Muscle of leg (tissue), 11 donors: Measurements from ENCODE around the gene ATP5PO. TPM values are rescaled to one million over a fixed set of nuclear protein-coding genes. Genes with fewer than 3 reads are reported as not detected.
"Not testable (repeated sequence)": the region's sequence is repeated elsewhere in the genome, so short reads cannot be mapped to it uniquely, and the experiment has no call there.

Source experiments
- DNase-seq: peaks from one replicate; pipeline ENCODE4 v3.0.0; 2013
- H3K27ac ChIP-seq: one replicate; pipeline ENCODE4 v1.5.1; 2013; ENCODE audit warnings: mild to moderate bottlenecking, low read length, control low read depth
- H3K27me3 ChIP-seq: one replicate; pipeline ENCODE4 v1.6.1; 2013; ENCODE audit warnings: low read length; ENCODE audit not compliant: control insufficient read depth, insufficient read depth
- H3K36me3 ChIP-seq: one replicate; pipeline ENCODE4 v1.6.1; 2013; ENCODE audit warnings: low read length; ENCODE audit not compliant: control insufficient read depth, insufficient read depth
- H3K4me1 ChIP-seq: one replicate; pipeline ENCODE4 v1.6.1; 2013; ENCODE audit warnings: low read length; ENCODE audit not compliant: control insufficient read depth, insufficient read depth
- H3K4me3 ChIP-seq: one replicate; pipeline ENCODE4 v1.5.1; 2013; ENCODE audit warnings: low read length, control low read depth
- H3K9me3 ChIP-seq: replicated peaks from 2 replicates; pipeline ENCODE4 v1.6.1; 2013; ENCODE audit warnings: low read depth, low read length; ENCODE audit not compliant: control insufficient read depth
- WGBS: methylation state at CpG from one replicate; pipeline ENCODE4 v1.1.5; 2013; ENCODE audit warnings: missing lambda C conversion rate; ENCODE audit not compliant: insufficient coverage; 5-methylcytosine and 5-hydroxymethylcytosine counted together
- polyA plus RNA-seq, 8 donors: library from polyadenylated mRNA; unstranded; fragments of 120-200 nt; gene quantifications; one replicate each; pipeline versions ENCODE4 v1.2.1 to v1.2.3, GENCODE V29; 2013; ENCODE audit warnings: inconsistent platforms in 1 of 8, low replicate concordance in 1 of 8; ENCODE audit not compliant: insufficient read length in 8 of 8, insufficient read depth in 1 of 8
- total RNA-seq: library from RNA; stranded (reverse); fragments of 120-200 nt; gene quantifications from one replicate; pipeline ENCODE4 v1.2.4, GENCODE V29; 2013

Gene ATP5PO
- total and polyA plus RNA-seq, 9 donors: 224 to 338 (median 293) TPM

- no peaks in the 10 kb centered on the region for H3K9me3 ChIP-seq
- H3K4me3 ChIP-seq: peak overlapping the region; percentile 24
- peaks cover 4% of the 10 kb centered on the region for H3K4me1 ChIP-seq
- H3K36me3 ChIP-seq: no peaks in the 10 kb centered on the region
- peak; percentile 48 for DNase-seq
- WGBS: 68% methylated on average over 6 of the region's 10 CpGs
- no peaks in the 10 kb centered on the region for H3K27me3 ChIP-seq
- peak overlapping the region; percentile 25 for H3K27ac ChIP-seq
Observed at GRCh38 chr21:33931799-33932390, 16.3 kb upstream of the ATP5PO start.

GRCh38 chr21:33931052-33931798 lies 15.6 kb upstream of the ATP5PO start:
- H3K27ac ChIP-seq: peak overlapping the region; percentile 25
- not testable (repeated sequence) for H3K36me3 ChIP-seq, H3K9me3 ChIP-seq, H3K4me1 ChIP-seq, H3K27me3 ChIP-seq, DNase-seq
- WGBS: 80% methylated on average over 1 of the region's 34 CpGs
- H3K4me3 ChIP-seq: peak overlapping the region; percentile 24

GRCh38 chr21:33926248-33926647 lies 10.6 kb upstream of the ATP5PO start:
- not testable (repeated sequence) for H3K36me3 ChIP-seq, DNase-seq, H3K9me3 ChIP-seq, H3K4me3 ChIP-seq, H3K27ac ChIP-seq, H3K4me1 ChIP-seq, H3K27me3 ChIP-seq
- WGBS: no CpG with 5 or more reads among the region's 2 CpGs

GRCh38 chr21:33924766-33925100 lies 9.1 kb upstream of the ATP5PO start:
- Histone ChIP-seq H3K9me3 (no peaks in the 10 kb centered on the region), H3K27ac (no peak overlapping the region), H3K36me3 (no peaks in the 10 kb centered on the region), H3K27me3 (no peaks in the 10 kb centered on the region), H3K4me1 (peaks cover 5% of the 10 kb centered on the region), H3K4me3 (no peak overlapping the region)
- no peak for DNase-seq
- WGBS: 50% methylated on average over 1 of the region's 3 CpGs

- no peaks in the 10 kb centered on the region for H3K36me3 ChIP-seq
- peaks cover 5% of the 10 kb centered on the region for H3K4me1 ChIP-seq
- no peak overlapping the region for H3K27ac ChIP-seq
- H3K27me3 ChIP-seq: no peaks in the 10 kb centered on the region
- peak; percentile 88 for DNase-seq
- no peak overlapping the region for H3K4me3 ChIP-seq
- no peaks in the 10 kb centered on the region for H3K9me3 ChIP-seq
- 30% methylated on average over 6 of the region's 13 CpGs for WGBS
Observed at GRCh38 chr21:33924079-33924765, 8.6 kb upstream of the ATP5PO start.

GRCh38 chr21:33917421-33917820 lies 1.8 kb upstream of the ATP5PO start:
- WGBS: no CpG with 5 or more reads among the region's 4 CpGs
- Histone ChIP-seq H3K9me3 (no peaks in the 10 kb centered on the region), H3K36me3 (peaks cover 13% of the 10 kb centered on the region), H3K4me3 (no peak overlapping the region), H3K27me3 (no peaks in the 10 kb centered on the region), H3K4me1 (peaks cover 12% of the 10 kb centered on the region), H3K27ac (no peak overlapping the region)
- DNase-seq: no peak

GRCh38 chr21:33916200-33916567 lies 580 bp upstream of the ATP5PO start:
- Histone ChIP-seq H3K36me3 (peaks cover 19% of the 10 kb centered on the region), H3K27me3 (no peaks in the 10 kb centered on the region), H3K4me1 (peaks cover 12% of the 10 kb centered on the region), H3K4me3 (peak overlapping the region; percentile 99), H3K9me3 (no peaks in the 10 kb centered on the region), H3K27ac (peak overlapping the region; percentile 74)
- no peak for DNase-seq
- WGBS: 84% methylated on average over 3 of the region's 5 CpGs

- H3K4me3 ChIP-seq: no peak overlapping the region
- H3K36me3 ChIP-seq: peaks cover 34% of the 10 kb centered on the region
- no peak overlapping the region for H3K27ac ChIP-seq
- DNase-seq: no peak
- WGBS: 96% methylated on average over 4 of the region's 5 CpGs
- H3K4me1 ChIP-seq: peaks cover 12% of the 10 kb centered on the region
- H3K9me3 ChIP-seq: no peaks in the 10 kb centered on the region
- no peaks in the 10 kb centered on the region for H3K27me3 ChIP-seq
Observed at GRCh38 chr21:33914188-33914587, 1.4 kb downstream of the ATP5PO start.

- Histone ChIP-seq H3K4me3 (no peak overlapping the region), H3K27me3 (no peaks in the 10 kb centered on the region), H3K36me3 (peaks cover 75% of the 10 kb centered on the region), H3K27ac (no peak overlapping the region), H3K9me3 (no peaks in the 10 kb centered on the region), H3K4me1 (peaks cover 6% of the 10 kb centered on the region)
- DNase-seq: no peak
- WGBS: 84% methylated on average over 5 of the region's 6 CpGs
Observed at GRCh38 chr21:33909756-33910155, 5.8 kb downstream of the ATP5PO start.

- H3K27ac ChIP-seq: no peak overlapping the region
- 94% methylated on average over 3 of the region's 6 CpGs for WGBS
- H3K4me1 ChIP-seq: no peaks in the 10 kb centered on the region
- no peak overlapping the region for H3K4me3 ChIP-seq
- no peaks in the 10 kb centered on the region for H3K27me3 ChIP-seq
- peaks cover 82% of the 10 kb centered on the region for H3K36me3 ChIP-seq
- DNase-seq: no peak
- H3K9me3 ChIP-seq: no peaks in the 10 kb centered on the region
Observed at GRCh38 chr21:33908760-33909159, 6.8 kb downstream of the ATP5PO start.
